IPS-15b (cell line): ENCODE data around the gene LMCD1.

Experiments used
- H3K27me3 ChIP-seq: one replicate; pipeline ENCODE4 v1.6.1; 2013; ENCODE audit warnings: low read length; ENCODE audit not compliant: control insufficient read depth, insufficient read depth
- H3K36me3 ChIP-seq: one replicate; pipeline ENCODE4 v1.6.1; 2013; ENCODE audit warnings: low read length; ENCODE audit not compliant: control insufficient read depth, insufficient read depth
- H3K4me1 ChIP-seq: one replicate; pipeline ENCODE4 v1.6.1; 2013; ENCODE audit warnings: mild to moderate bottlenecking, low read length; ENCODE audit not compliant: control insufficient read depth, insufficient read depth
- H3K4me3 ChIP-seq: one replicate; pipeline ENCODE4 v1.5.1; 2013; ENCODE audit warnings: low read depth, low read length
- H3K9ac ChIP-seq: one replicate; pipeline ENCODE4 v1.6.1; 2013; ENCODE audit warnings: low read depth, mild to moderate bottlenecking, low read length
- H3K9me3 ChIP-seq: one replicate; pipeline ENCODE4 v1.6.1; 2013; ENCODE audit warnings: mild to moderate bottlenecking, low read length; ENCODE audit not compliant: control insufficient read depth, insufficient read depth

The LMCD1 gene

GRCh38 chr3:8466526-8466925 lies 35.1 kb upstream of the LMCD1 start:
- Histone ChIP-seq H3K36me3 (no peaks in the 10 kb centered on the region), H3K4me3 (no peak overlapping the region), H3K9ac (no peak overlapping the region), H3K4me1 (no peaks in the 10 kb centered on the region), H3K27me3 (no peaks in the 10 kb centered on the region), H3K9me3 (no peaks in the 10 kb centered on the region)

GRCh38 chr3:8470801-8471200 lies 30.8 kb upstream of the LMCD1 start:
- Histone ChIP-seq H3K4me1 (no peaks in the 10 kb centered on the region), H3K9me3 (no peaks in the 10 kb centered on the region), H3K9ac (no peak overlapping the region), H3K27me3 (no peaks in the 10 kb centered on the region), H3K36me3 (no peaks in the 10 kb centered on the region), H3K4me3 (no peak overlapping the region)

DNA sequence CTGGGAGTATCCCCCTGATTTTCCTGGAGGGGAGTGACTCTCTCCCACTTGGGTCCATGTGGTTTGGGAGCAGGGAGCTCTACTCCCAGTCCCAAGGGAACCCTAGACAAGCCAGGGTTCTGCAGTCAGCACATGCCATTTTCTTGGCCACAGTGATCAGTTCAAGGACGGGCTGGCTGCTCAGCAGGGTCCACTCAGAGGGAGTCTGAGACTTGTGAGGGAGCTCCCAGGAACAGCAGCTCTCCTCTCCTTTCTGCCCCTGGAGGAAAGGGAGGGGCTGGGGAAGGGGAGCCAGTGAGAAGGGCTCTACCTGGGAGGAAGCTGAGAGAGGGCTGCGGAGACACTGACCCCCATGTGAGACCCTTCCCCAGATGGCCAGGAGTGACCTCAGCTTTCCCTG lies 29.1 kb upstream of the LMCD1 start:
- Histone ChIP-seq H3K4me1 (no peaks in the 10 kb centered on the region), H3K27me3 (no peaks in the 10 kb centered on the region), H3K9ac (no peak overlapping the region), H3K4me3 (no peak overlapping the region), H3K36me3 (no peaks in the 10 kb centered on the region), H3K9me3 (no peaks in the 10 kb centered on the region)

- Histone ChIP-seq H3K9ac (no peak overlapping the region), H3K4me1 (no peaks in the 10 kb centered on the region), H3K9me3 (no peaks in the 10 kb centered on the region), H3K4me3 (no peak overlapping the region), H3K27me3 (no peaks in the 10 kb centered on the region), H3K36me3 (no peaks in the 10 kb centered on the region)
Measured at GRCh38 chr3:8473029-8473428, 28.6 kb upstream of the LMCD1 start.

DNA sequence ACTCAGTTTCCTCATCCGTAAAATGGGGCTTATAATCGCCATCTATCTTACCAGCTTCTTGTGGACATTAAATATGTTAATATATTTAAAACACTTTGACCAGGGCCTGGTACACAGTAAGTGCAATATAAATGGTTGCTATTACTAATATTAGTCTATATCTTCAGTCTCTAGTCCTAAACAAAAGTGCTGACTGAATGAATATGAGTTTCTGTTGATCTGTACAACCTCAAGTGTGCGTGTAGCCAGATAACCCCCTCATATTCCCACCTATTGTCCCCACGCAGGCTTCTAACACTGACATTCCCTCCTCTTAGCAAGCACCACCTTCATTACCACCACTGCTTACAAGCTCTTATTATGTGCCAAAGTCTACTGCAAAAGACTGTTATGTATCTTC lies 27.6 kb upstream of the LMCD1 start:
- H3K27me3 ChIP-seq = no peaks in the 10 kb centered on the region

GRCh38 chr3:8474991-8475390 lies 26.6 kb upstream of the LMCD1 start:
- Histone ChIP-seq H3K4me3 (no peak overlapping the region), H3K9me3 (no peaks in the 10 kb centered on the region), H3K27me3 (no peaks in the 10 kb centered on the region), H3K36me3 (no peaks in the 10 kb centered on the region), H3K9ac (no peak overlapping the region), H3K4me1 (no peaks in the 10 kb centered on the region)

More for the DNA sequence above, 27.6 kb upstream of the LMCD1 start:
- H3K36me3 ChIP-seq = no peaks in the 10 kb centered on the region
- H3K9ac ChIP-seq = no peak overlapping the region
- no peaks in the 10 kb centered on the region for H3K9me3 ChIP-seq
- H3K4me3 ChIP-seq = no peak overlapping the region
- no peaks in the 10 kb centered on the region for H3K4me1 ChIP-seq

DNA sequence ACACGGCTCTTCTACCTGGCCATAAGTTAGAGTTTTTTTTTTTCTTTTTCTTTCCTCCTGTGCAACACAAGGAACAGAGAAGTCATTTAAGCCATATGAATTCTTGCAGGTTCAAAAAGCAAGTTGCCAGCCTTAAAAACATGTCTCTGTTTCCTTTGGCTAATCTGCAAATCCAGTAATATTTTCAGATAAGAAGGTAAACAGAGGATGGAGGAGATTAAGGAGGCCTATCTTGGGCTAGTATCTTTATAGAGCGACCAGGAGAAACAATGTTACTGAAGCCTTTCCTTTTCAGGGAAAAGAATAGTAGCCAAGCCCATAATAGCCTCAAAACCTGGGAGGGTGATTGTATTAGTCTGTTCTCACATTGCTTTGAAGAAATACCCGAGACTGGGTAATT lies 20.9 kb upstream of the LMCD1 start:
- Histone ChIP-seq H3K9me3 (no peaks in the 10 kb centered on the region), H3K4me3 (no peak overlapping the region), H3K27me3 (no peaks in the 10 kb centered on the region), H3K4me1 (no peaks in the 10 kb centered on the region), H3K36me3 (no peaks in the 10 kb centered on the region), H3K9ac (no peak overlapping the region)

- Histone ChIP-seq H3K27me3 (no peaks in the 10 kb centered on the region), H3K4me3 (no peak overlapping the region), H3K9me3 (no peaks in the 10 kb centered on the region), H3K4me1 (no peaks in the 10 kb centered on the region), H3K9ac (no peak overlapping the region), H3K36me3 (no peaks in the 10 kb centered on the region)
Measured at GRCh38 chr3:8481380-8481779, 20.2 kb upstream of the LMCD1 start.

GRCh38 chr3:8482263-8482662 lies 19.4 kb upstream of the LMCD1 start:
- Histone ChIP-seq H3K4me3 (no peak overlapping the region), H3K4me1 (no peaks in the 10 kb centered on the region), H3K36me3 (no peaks in the 10 kb centered on the region), H3K9ac (no peak overlapping the region), H3K27me3 (no peaks in the 10 kb centered on the region), H3K9me3 (no peaks in the 10 kb centered on the region)

DNA sequence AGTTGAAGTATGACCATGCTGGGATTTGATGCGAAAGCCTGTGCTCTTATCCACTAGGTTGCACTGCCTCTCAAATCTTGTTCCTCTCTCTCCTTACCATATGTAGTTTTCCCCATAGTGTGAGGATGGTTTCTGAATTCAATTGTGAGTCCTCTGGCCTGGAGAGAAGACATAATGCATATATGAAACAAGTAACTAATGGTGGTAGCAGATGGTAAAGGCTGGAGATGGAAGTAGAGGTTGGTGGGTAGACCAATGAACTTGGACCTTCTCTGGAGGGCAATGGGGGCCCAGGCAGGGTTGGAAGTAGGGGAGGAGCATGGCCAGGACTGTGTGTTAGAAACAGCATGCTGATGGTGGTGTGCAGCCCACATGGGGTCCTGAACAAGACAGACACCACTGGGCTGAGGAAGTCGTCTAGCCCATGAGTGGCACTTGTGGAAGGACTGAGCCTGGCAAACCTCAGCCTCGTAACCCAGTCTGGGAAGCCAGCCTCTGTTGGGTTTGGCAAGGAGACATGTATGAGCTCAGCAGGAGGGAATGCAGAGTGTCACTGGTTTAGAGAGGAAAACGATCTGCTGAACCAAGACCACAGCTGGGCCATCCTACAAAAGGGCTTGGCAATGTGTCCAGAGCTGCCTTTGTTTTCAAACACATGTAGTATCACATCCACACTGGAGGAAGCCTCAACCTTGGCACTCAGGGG lies 18.5 kb upstream of the LMCD1 start:
- Histone ChIP-seq H3K9me3 (no peaks in the 10 kb centered on the region), H3K27me3 (no peaks in the 10 kb centered on the region), H3K36me3 (no peaks in the 10 kb centered on the region), H3K9ac (no peak overlapping the region), H3K4me1 (no peaks in the 10 kb centered on the region), H3K4me3 (no peak overlapping the region)

GRCh38 chr3:8484409-8485140 lies 17.0 kb upstream of the LMCD1 start:
- Histone ChIP-seq H3K4me1 (no peaks in the 10 kb centered on the region), H3K4me3 (no peak overlapping the region), H3K27me3 (no peaks in the 10 kb centered on the region), H3K36me3 (no peaks in the 10 kb centered on the region), H3K9me3 (no peaks in the 10 kb centered on the region), H3K9ac (no peak overlapping the region)

DNA sequence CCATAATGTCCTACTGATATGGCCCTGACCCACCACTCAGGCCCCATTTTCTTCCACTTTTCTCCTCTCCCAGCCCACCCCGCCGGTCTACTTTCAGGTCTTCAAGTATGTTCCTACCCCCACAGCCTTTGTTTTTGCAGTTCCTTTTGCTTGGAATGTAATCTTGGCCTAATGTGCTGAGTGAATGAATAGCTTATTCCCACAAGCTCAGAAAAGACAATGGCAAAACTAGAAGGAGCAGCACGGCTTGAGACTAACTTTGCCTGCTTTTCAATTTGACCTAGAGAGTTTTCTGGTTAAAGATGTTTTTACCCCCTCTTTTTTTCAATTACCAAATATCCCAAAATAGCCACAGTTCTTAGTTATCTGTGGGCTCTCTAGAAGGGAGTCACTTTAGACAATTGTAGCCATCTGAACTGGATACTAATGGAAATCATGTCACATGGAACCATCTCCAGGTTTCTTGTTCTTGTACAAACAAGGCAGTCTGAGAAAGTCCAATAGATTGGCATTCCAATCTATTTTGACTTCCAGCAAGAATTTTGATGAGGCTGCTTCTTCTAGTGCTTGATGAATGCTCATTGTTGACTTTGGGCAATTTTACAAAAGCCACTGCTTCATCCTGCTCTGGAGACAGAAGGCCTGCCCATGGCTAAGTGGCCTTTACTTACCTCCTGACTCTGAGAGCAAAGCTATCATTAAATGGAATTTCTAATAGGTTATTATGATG lies 16.3 kb upstream of the LMCD1 start:
- H3K4me3 ChIP-seq = no peak overlapping the region
- H3K9ac ChIP-seq = no peak overlapping the region

More for the DNA sequence above, 16.3 kb upstream of the LMCD1 start:
- no peaks in the 10 kb centered on the region for H3K9me3 ChIP-seq
- no peaks in the 10 kb centered on the region for H3K27me3 ChIP-seq
- H3K36me3 ChIP-seq = no peaks in the 10 kb centered on the region
- no peaks in the 10 kb centered on the region for H3K4me1 ChIP-seq
